ENCODE results near the gene RNF175.

- TF ChIP-seq CTCF (conservative IDR thresholded peaks at IDR 0.05) (no peak), EZH2 (IDR thresholded peaks at IDR 0.05; ENCODE audit: low read depth) (no peak)
These were observed 11.4 kb downstream of the RNF175 start for GRCh38 chr4:153748378-153748777.
